ENCODE results near the gene IMMP2L.

DNA sequence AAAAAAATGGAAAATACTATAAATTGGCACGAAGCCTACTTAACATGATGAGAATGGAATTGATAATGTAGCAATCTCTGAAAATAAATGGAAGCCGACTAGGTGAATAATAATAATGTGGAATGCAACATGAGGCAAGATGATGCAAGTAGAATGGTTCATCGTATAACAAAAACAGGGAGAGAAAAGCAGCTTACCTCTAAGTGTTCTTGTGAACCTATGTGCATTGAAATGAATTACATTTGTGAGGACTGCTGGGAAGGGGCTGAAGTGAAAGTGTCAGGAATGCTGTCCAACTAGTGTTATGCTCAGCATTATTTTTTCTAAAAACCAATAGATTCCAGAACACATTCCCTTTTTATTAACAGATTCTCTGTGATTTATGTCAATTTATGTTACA, 912.0 kb downstream of the IMMP2L start:
- TF ChIP-seq, protein P1, sequence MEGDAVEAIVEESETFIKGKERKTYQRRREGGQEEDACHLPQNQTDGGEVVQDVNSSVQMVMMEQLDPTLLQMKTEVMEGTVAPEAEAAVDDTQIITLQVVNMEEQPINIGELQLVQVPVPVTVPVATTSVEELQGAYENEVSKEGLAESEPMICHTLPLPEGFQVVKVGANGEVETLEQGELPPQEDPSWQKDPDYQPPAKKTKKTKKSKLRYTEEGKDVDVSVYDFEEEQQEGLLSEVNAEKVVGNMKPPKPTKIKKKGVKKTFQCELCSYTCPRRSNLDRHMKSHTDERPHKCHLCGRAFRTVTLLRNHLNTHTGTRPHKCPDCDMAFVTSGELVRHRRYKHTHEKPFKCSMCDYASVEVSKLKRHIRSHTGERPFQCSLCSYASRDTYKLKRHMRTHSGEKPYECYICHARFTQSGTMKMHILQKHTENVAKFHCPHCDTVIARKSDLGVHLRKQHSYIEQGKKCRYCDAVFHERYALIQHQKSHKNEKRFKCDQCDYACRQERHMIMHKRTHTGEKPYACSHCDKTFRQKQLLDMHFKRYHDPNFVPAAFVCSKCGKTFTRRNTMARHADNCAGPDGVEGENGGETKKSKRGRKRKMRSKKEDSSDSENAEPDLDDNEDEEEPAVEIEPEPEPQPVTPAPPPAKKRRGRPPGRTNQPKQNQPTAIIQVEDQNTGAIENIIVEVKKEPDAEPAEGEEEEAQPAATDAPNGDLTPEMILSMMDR (conservative IDR thresholded peaks at IDR 0.05; ENCODE audit: low read length) = no peak
- TF ChIP-seq EZH2phosphoT487 (IDR thresholded peaks at IDR 0.05; ENCODE audit: borderline replicate concordance) = no peak

All from Loucy (cell line).